ENCODE results near the gene SPRY4. TPM values are rescaled to one million over a fixed set of nuclear protein-coding genes. Genes with fewer than 3 reads are reported as not detected.
A peak's percentile ranks its signal among the peaks of the same experiment; 100 is the strongest.

Gene SPRY4
- total and polyA plus RNA-seq, 4 donors = 2.7 to 9.6 (median 4.9) TPM

DNA sequence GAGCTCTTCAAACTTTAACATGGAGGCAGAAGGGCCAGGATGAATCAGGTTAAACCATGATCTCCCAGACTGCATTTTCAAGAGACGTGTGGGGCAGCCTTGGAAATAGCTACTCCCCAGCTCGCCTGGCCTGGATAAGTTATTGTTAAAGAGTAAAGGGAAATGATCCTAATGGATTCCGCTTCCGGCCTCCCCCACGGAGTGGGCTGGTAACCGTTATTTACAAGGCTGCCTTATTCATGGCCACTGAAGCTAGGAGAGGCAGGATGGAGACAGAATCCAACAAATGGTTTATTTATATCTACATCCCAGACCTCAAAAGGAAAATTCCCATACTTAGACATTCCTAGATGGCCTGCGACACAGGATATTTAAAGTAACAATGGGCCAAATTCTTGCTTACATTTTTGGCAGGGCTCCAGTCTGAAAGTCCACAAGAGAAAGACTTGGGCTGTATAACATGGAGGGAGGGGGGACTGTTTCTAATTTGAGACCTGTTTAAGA lies 27.9 kb downstream of the SPRY4 start (continued):
- no peak for TF ChIP-seq CTCF (IDR thresholded peaks at IDR 0.05; ENCODE audit: low read depth, low read length, missing input control)
- TF ChIP-seq FOXA1 (IDR thresholded peaks at IDR 0.05) = no peak
- TF ChIP-seq SP1 (IDR thresholded peaks at IDR 0.05) = peak; percentile 35
- TF ChIP-seq GABPA (IDR thresholded peaks at IDR 0.05 in 1 of 2, conservative IDR thresholded peaks at IDR 0.05 in 1 of 2) = peak in 1 of 2 donors; percentile 14

- no peak overlapping the region for H3K4me3 ChIP-seq (ENCODE audit: low read depth in 1 of 3, low read length in 3 of 3)
- WGBS = 76% methylated on average over 8 of the region's 8 CpGs
- no peaks in the 10 kb centered on the region for H3K27me3 ChIP-seq (ENCODE audit: control insufficient read depth in 4 of 4, insufficient read depth in 4 of 4, low read length in 3 of 4)
- H3K9ac ChIP-seq (ENCODE audit: low read depth in 1 of 2, low read length in 2 of 2) = no peak overlapping the region
- DNase-seq (ENCODE audit: low spot score) = no peak
- H3K4me1 ChIP-seq (ENCODE audit: control insufficient read depth in 4 of 4, insufficient read depth in 4 of 4, low read length in 3 of 4) = peaks cover 0 to 4% (median 0%) of the 10 kb centered on the region in 4 donors
- TF ChIP-seq YY1 (IDR thresholded peaks at IDR 0.05) = no peak
- no peak for TF ChIP-seq FOXA1 (IDR thresholded peaks at IDR 0.05)
- TF ChIP-seq, protein P1, sequence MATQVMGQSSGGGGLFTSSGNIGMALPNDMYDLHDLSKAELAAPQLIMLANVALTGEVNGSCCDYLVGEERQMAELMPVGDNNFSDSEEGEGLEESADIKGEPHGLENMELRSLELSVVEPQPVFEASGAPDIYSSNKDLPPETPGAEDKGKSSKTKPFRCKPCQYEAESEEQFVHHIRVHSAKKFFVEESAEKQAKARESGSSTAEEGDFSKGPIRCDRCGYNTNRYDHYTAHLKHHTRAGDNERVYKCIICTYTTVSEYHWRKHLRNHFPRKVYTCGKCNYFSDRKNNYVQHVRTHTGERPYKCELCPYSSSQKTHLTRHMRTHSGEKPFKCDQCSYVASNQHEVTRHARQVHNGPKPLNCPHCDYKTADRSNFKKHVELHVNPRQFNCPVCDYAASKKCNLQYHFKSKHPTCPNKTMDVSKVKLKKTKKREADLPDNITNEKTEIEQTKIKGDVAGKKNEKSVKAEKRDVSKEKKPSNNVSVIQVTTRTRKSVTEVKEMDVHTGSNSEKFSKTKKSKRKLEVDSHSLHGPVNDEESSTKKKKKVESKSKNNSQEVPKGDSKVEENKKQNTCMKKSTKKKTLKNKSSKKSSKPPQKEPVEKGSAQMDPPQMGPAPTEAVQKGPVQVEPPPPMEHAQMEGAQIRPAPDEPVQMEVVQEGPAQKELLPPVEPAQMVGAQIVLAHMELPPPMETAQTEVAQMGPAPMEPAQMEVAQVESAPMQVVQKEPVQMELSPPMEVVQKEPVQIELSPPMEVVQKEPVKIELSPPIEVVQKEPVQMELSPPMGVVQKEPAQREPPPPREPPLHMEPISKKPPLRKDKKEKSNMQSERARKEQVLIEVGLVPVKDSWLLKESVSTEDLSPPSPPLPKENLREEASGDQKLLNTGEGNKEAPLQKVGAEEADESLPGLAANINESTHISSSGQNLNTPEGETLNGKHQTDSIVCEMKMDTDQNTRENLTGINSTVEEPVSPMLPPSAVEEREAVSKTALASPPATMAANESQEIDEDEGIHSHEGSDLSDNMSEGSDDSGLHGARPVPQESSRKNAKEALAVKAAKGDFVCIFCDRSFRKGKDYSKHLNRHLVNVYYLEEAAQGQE (IDR thresholded peaks at IDR 0.05) = no peak
- TF ChIP-seq TAF1 (conservative IDR thresholded peaks at IDR 0.05) = no peak
- TF ChIP-seq HNF4G (IDR thresholded peaks at IDR 0.05) = no peak
- TF ChIP-seq RAD21 (IDR thresholded peaks at IDR 0.05) = no peak
- TF ChIP-seq CTCF (IDR thresholded peaks at IDR 0.05; ENCODE audit: low read depth, low read length, missing input control) = no peak
- no peak for TF ChIP-seq NR2F2 (IDR thresholded peaks at IDR 0.05)
- TF ChIP-seq, protein P2, sequence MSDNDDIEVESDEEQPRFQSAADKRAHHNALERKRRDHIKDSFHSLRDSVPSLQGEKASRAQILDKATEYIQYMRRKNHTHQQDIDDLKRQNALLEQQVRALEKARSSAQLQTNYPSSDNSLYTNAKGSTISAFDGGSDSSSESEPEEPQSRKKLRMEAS (IDR thresholded peaks at IDR 0.05) = no peak
- TF ChIP-seq HNF4A (conservative IDR thresholded peaks at IDR 0.05) = no peak
- no peak for TF ChIP-seq FOXA2 (IDR thresholded peaks at IDR 0.05)
- no peak for TF ChIP-seq ZBTB33 (IDR thresholded peaks at IDR 0.05)
- TF ChIP-seq RXRA (IDR thresholded peaks at IDR 0.05) = no peak
- TF ChIP-seq ATF3 (IDR thresholded peaks at IDR 0.05) = no peak
- no peak for TF ChIP-seq JUND (IDR thresholded peaks at IDR 0.05)
- TF ChIP-seq SP1 (IDR thresholded peaks at IDR 0.05) = no peak
- no peak for TF ChIP-seq GABPA (IDR thresholded peaks at IDR 0.05 in 1 of 2, conservative IDR thresholded peaks at IDR 0.05 in 1 of 2)
- no peak for TF ChIP-seq EGR1 (IDR thresholded peaks at IDR 0.05; ENCODE audit: low read depth in 2 of 2)
- H3K9me3 ChIP-seq (ENCODE audit: control insufficient read depth in 4 of 4, low read length in 3 of 4) = no peaks in the 10 kb centered on the region
- H3K27ac ChIP-seq (ENCODE audit: low read depth in 1 of 2, low read length in 2 of 2) = peak overlapping the region in 1 of 2 donors; percentile 67
- H3K36me3 ChIP-seq (ENCODE audit: control insufficient read depth in 4 of 4, insufficient read depth in 3 of 4, low read depth in 1 of 4, low read length in 3 of 4) = no peaks in the 10 kb centered on the region
These were observed 28.6 kb downstream of the SPRY4 start for GRCh38 chr5:142295960-142296860.

All from liver (tissue), 9 donors.